MCF 10A (cell line): ENCODE results near the gene ABHD2. TPM values are rescaled to one million over a fixed set of nuclear protein-coding genes. Genes with fewer than 3 reads are reported as not detected.

Source experiments
- BruUV-seq: library from RNA; stranded (reverse); fragments of 400-500 nt; replicated peaks from 2 replicates; lab custom pipeline; 2021; lab: Mats Ljungman, UMichigan
- CTCF ChIA-PET: fragments of 300-600 bp; sonication (Branson Sonifier 250); formaldehyde crosslinking; extraction: SDS; loops from one replicate; lab custom pipeline; 2021; ENCODE audit warnings: antibody characterized with exemption, inconsistent platforms; lab: Yijun Ruan, JAX
- POLR2A ChIA-PET: fragments of 300-600, 350-650 bp; sonication (Branson Sonifier 250); formaldehyde crosslinking; extraction: SDS; loops from one replicate; lab custom pipeline; 2020; ENCODE audit warnings: antibody characterized with exemption, inconsistent platforms; lab: Yijun Ruan, JAX
- DNase-seq: peaks from one replicate; pipeline ENCODE4 v3.0.0-alpha.2; 2018; ENCODE audit not compliant: unreplicated experiment
- H3K27ac Mint-ChIP-seq: one replicate; pipeline ENCODE4 v1.8.0; 2022; ENCODE audit warnings: mild to moderate bottlenecking, low read depth, mixed read lengths; ENCODE audit not compliant: unreplicated experiment
- H3K27me3 Mint-ChIP-seq: one replicate; pipeline ENCODE4 v1.8.0; 2022; ENCODE audit warnings: mixed read lengths; ENCODE audit not compliant: insufficient read depth, unreplicated experiment
- H3K36me3 Mint-ChIP-seq: one replicate; pipeline ENCODE4 v1.8.0; 2022; ENCODE audit warnings: mild to moderate bottlenecking, moderate library complexity, mixed read lengths; ENCODE audit not compliant: insufficient read depth, unreplicated experiment
- H3K4me1 Mint-ChIP-seq: one replicate; pipeline ENCODE4 v1.8.0; 2022; ENCODE audit warnings: mixed read lengths; ENCODE audit not compliant: insufficient read depth, unreplicated experiment
- H3K4me3 Mint-ChIP-seq: one replicate; pipeline ENCODE4 v1.8.0; 2022; ENCODE audit warnings: mild to moderate bottlenecking, moderate library complexity, mixed read lengths; ENCODE audit not compliant: unreplicated experiment
- H3K9me3 Mint-ChIP-seq: one replicate; pipeline ENCODE4 v1.8.0; 2022; ENCODE audit warnings: mixed read lengths; ENCODE audit not compliant: unreplicated experiment
- intact Hi-C: fragments of 100-400 bp; cut with micrococcal nuclease; formaldehyde crosslinking; loops from 2 replicates; pipeline ENCODE4 v1.14.1; 2022
- total RNA-seq: library from RNA; stranded (reverse); gene quantifications from 2 replicates; pipeline ENCODE4 v1.2.3, GENCODE V29; 2022
- TF ChIP-seq, protein P1 (sequence below): fragments of 200-600 bp; IDR thresholded peaks from one replicate; pipeline ENCODE4 v1.8.0; 2022; ENCODE audit warnings: antibody characterized with exemption, mild to moderate bottlenecking; ENCODE audit not compliant: unreplicated experiment

ABHD2 gene
- total RNA-seq, 1 experiment from 2014 or later: 47.7 TPM

DNA sequence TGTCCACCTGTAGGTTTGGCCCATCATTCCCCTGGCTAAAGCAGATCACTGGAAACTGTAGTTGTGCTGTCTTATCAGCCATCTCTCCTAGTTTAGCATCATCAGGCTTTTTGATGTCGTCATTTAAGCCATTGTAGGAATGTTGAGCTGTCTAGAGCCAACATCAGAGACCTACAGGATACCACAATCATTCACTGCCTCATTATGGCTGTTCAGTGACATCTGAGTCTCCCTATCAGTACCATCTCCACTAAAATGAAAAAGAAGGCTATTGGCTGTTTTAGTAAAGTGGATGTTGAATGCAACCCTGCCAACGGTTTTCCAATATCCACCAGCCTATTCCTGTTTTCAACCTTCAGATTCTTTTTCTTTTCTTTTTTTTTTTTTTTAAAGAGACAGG lies 103.9 kb downstream of the ABHD2 start:
- ChIA-PET CTCF (interaction anchor here (0.7 to 6.7 kb wide), 3 partner anchors 14 to 1339 kb away, joined by 3 to 67 read pairs (median 20); no protein-coding TSS in a partner anchor), POLR2A (no interaction called here)
- TF ChIP-seq, protein P1, sequence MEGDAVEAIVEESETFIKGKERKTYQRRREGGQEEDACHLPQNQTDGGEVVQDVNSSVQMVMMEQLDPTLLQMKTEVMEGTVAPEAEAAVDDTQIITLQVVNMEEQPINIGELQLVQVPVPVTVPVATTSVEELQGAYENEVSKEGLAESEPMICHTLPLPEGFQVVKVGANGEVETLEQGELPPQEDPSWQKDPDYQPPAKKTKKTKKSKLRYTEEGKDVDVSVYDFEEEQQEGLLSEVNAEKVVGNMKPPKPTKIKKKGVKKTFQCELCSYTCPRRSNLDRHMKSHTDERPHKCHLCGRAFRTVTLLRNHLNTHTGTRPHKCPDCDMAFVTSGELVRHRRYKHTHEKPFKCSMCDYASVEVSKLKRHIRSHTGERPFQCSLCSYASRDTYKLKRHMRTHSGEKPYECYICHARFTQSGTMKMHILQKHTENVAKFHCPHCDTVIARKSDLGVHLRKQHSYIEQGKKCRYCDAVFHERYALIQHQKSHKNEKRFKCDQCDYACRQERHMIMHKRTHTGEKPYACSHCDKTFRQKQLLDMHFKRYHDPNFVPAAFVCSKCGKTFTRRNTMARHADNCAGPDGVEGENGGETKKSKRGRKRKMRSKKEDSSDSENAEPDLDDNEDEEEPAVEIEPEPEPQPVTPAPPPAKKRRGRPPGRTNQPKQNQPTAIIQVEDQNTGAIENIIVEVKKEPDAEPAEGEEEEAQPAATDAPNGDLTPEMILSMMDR: no peak

DNA sequence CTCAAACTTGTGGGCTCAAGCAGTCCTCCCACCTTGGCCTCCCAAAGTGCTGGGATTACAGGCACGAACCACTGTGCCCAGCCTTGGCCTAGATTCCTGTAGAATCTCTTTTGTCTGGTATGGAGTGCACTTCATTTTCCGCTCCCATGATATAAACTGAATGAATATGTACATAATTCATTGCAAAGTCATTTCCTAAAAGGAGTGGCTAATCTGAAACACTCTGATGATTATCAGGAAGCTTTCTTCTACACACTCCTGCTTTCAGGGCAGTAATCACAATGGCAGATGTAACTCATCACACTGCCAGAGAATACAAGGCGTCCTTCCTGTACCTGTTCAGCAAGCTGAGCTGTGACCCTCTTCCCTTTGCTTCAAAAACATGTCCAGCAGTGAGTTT lies 104.5 kb downstream of the ABHD2 start:
- intact Hi-C loops: no loop called here
- peaks cover 55% of the 10 kb centered on the region for H3K36me3 Mint-ChIP-seq
- ChIA-PET POLR2A (no interaction called here), CTCF (interaction anchor here (6.7 kb wide), 1 partner anchor 14 kb away, joined by 67 read pairs; no protein-coding TSS in a partner anchor)
- H3K9me3 Mint-ChIP-seq: no peaks in the 10 kb centered on the region
- H3K4me1 Mint-ChIP-seq: peaks cover 7% of the 10 kb centered on the region
- H3K27me3 Mint-ChIP-seq: no peaks in the 10 kb centered on the region
- TF ChIP-seq, protein P1: no peak
- no peak overlapping the region for H3K4me3 Mint-ChIP-seq
- no peak overlapping the region for H3K27ac Mint-ChIP-seq
- BruUV-seq: no TSS peak
- DNase-seq: no peak

More for the DNA sequence above, 103.9 kb downstream of the ABHD2 start:
- Mint-ChIP-seq H3K4me1 (peaks cover 3% of the 10 kb centered on the region), H3K4me3 (no peak overlapping the region), H3K9me3 (no peaks in the 10 kb centered on the region), H3K27ac (no peak overlapping the region), H3K36me3 (peaks cover 51% of the 10 kb centered on the region), H3K27me3 (no peaks in the 10 kb centered on the region)
- no peak for DNase-seq
- no TSS peak for BruUV-seq
- intact Hi-C loops: no loop called here

DNA sequence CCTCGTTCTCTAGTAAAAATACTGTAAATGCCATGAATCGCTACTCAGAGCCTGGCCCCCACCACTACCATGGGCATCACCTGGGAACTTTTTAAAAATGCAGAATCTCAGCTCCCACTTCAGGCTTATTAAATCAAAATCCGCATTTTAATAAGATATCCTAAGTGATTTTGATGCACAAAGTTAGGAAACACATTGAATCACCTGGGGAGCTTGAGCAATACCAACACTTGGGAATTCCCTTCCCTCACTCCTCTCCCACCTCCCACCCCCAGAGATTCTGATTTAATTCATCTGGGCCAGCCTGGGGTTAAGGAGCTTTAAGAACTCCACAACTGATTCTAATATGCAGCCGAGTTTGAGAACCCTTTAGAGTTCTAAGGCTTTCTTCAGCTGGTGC lies 106.4 kb downstream of the ABHD2 start:
- no peaks in the 10 kb centered on the region for H3K27me3 Mint-ChIP-seq
- TF ChIP-seq, protein P1: no peak
- H3K27ac Mint-ChIP-seq: no peak overlapping the region
- intact Hi-C loops: no loop called here
- CTCF ChIA-PET: interaction anchor here (0.8 to 6.7 kb wide), 8 partner anchors 11 to 160 kb away, joined by 3 to 67 read pairs (median 4); no protein-coding TSS in a partner anchor
- no peaks in the 10 kb centered on the region for H3K9me3 Mint-ChIP-seq
- BruUV-seq: no TSS peak
- H3K4me1 Mint-ChIP-seq: peaks cover 7% of the 10 kb centered on the region
- no peak for DNase-seq
- H3K4me3 Mint-ChIP-seq: no peak overlapping the region
- POLR2A ChIA-PET: no interaction called here
- peaks cover 41% of the 10 kb centered on the region for H3K36me3 Mint-ChIP-seq

DNA sequence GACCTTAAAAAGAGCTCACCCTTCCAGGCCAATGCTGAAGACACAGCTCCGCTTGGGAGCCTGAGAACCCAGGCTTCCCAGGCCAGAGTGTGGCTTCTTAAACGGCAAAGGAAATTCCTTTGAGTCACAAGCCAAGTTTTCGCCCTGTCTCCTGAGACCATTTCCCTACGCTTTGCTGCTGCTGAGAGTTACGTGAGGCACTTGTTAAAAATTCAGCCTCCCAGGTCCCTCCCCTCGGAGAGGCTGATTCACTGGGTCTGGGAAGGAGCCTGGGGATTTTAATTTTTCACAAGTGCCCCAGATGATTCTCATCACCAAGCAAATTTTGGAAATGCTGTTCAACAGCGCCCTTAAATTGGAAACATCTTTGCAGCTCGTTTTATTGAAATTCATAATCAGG lies 107.6 kb downstream of the ABHD2 start:
- H3K36me3 Mint-ChIP-seq: peaks cover 38% of the 10 kb centered on the region
- intact Hi-C loops: no loop called here
- TF ChIP-seq, protein P1: no peak
- DNase-seq: no peak
- POLR2A ChIA-PET: no interaction called here
- BruUV-seq: no TSS peak
- no peaks in the 10 kb centered on the region for H3K27me3 Mint-ChIP-seq
- CTCF ChIA-PET: interaction anchor here (0.5 to 6.7 kb wide), 8 partner anchors 11 to 247 kb away, joined by 3 to 67 read pairs (median 4); no protein-coding TSS in a partner anchor
- peaks cover 7% of the 10 kb centered on the region for H3K4me1 Mint-ChIP-seq
- no peaks in the 10 kb centered on the region for H3K9me3 Mint-ChIP-seq
- no peak overlapping the region for H3K4me3 Mint-ChIP-seq
- no peak overlapping the region for H3K27ac Mint-ChIP-seq
